Measurements from ENCODE around the gene GPR22. TPM values are rescaled to one million over a fixed set of nuclear protein-coding genes. Genes with fewer than 3 reads are reported as not detected.

The GPR22 gene
- total RNA-seq, 1 experiment from 2014 or later: not detected

Other genes starting within 250 kb of the GPR22 start
- 25.4 and 65.3 TPM in 2 replicates for gene COG5, start 93.9 kb downstream of the GPR22 start, total RNA-seq (2014; rRNA removed; shearing (Covaris generic))
- 10.7 and 11.4 TPM in 2 replicates for gene DUS4L, start 93.9 kb downstream of the GPR22 start, total RNA-seq (2014; rRNA removed; shearing (Covaris generic))
- 27.0 and 29.7 TPM in 2 replicates for gene BCAP29, start 110.2 kb downstream of the GPR22 start, total RNA-seq (2014; rRNA removed; shearing (Covaris generic))
- gene SLC26A4, start 190.8 kb downstream of the GPR22 start, total RNA-seq (2014; rRNA removed; shearing (Covaris generic)): 0.03 TPM in 1 of 2 replicates, not detected in the other